Activated CD8-positive, alpha-beta memory T cell treated with anti-CD3 and anti-CD28 coated beads, Interleukin-2, amount 50 U/mL, for 24 hours (primary cell): Measurements from ENCODE around the gene FXR2.
"Not testable (repeated sequence)": the region's sequence is repeated elsewhere in the genome, so short reads cannot be mapped to it uniquely, and the experiment has no call there.

Experiments
- DNase-seq: peaks from one replicate; pipeline ENCODE4 v3.0.0-alpha.2; 2020; ENCODE audit errors: extremely low read depth

Gene FXR2

DNA sequence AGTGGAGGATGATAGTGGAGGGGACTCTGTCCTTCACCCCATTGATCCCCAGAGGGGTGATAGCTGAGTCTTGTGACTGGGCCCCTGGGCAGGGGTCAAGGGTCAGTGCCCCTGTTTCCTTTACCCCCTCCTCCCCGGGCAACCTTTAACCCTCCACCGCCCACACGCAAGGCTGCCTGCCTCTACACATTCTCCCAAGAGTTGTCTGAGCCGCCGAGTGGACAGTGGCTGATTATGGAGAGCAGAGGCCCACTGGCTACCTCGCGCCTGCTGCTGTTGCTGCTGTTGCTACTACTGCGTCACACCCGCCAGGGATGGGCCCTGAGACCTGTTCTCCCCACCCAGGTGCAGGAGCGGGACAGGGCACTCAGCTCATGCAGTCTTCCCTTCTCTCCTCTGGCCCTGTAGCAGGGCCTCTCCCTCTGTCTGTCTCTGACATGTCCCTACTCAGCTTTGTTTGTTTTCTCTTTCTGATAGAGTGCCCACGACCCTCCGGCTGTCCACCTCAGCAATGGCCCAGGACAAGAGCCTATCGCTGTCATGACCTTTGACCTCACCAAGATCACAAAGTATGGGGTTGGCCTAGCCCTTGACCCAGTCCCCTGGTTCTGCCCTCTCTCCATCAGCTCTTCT is 15.4 kb upstream of the FXR2 start, which contains the start of gene SHBG:
SHBG (plus strand) TSS at position 197 of the 633 bp plus-strand sequence; CDS start at position 235, 38 bp downstream.
- no peak for DNase-seq

DNA sequence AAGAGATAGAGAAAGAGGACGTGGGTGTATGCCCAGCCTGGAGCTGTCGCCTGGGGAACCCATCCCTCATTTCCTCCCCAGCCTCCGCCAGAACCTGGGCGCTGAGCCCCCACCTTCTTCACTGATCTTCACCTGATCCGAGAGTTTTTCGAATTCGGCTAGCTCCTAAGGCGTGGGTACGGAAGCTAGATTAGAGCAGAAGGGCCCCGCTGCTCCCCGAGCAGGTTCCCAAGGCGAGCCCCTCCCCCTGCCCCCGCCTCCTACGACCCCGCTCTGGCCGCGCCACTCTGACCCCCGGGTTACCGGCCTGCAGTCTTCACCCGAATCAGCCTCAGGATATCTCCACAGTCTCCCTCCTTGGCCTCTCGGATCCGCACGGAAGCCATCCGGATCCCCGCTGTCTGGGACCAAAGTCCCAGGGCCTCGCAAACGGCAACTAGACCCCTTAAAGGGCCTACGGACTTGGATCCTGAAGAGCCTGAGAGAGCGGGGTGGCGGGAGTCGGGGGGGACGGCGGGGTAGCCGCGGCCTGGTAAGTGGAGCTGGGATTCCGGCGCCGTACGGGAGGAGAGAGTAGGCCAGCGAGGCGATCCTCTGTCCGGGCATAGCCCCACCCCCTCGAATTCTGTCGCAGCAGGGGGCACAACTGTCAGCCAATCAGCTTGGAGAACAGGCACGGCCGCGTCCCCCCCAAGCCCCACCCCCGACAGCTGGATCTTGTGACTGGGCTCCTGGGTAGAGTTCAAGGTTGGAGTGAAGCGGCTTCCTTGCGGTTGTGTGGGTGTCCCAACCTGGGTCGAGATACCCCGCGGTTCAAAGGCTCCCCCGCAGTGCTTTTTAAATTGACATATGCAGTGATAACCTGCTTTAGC is 12.8 kb upstream of the FXR2 start, which contains the start of gene SAT2:
SAT2 (minus strand) TSS at position 572 of the 872 bp plus-strand sequence; CDS start at position 386, 186 bp downstream.
- peak; percentile 71 for DNase-seq

DNA sequence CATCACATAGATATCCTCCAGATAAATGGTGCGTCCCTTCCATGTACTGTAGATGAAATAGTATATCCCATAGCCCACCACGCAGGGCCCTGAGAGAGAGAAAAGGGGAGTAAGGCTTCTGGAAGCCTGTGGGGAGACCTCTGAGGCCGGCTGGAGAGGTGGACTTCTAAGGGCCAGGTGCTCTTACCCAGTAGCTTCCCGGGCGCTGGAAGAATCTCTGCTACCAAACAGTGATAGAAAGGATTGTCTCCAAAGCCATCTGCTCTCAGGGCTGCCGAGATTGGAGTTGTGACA is 12.2 kb upstream of the FXR2 start:
- DNase-seq = no peak

DNA sequence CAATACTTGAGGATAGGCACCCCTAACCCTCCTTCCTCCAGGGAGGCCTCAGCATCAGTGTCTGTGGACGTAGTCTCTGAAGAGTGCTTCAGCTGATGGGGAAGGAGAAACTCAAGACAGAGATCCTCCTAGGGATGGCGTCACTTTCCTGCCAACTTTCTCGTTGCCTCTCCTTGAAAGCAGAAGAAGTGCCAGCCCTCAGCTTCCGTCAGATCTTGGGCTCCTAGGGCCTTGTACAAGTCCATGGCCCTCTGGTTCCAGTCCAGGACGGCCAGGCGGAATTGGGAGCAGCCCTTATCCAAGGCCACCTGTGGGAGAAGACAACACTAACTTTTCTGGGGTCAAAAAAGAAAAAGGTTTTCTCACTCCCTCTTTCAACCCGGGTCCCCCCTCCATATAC is 11.6 kb upstream of the FXR2 start:
- no peak for DNase-seq

DNA sequence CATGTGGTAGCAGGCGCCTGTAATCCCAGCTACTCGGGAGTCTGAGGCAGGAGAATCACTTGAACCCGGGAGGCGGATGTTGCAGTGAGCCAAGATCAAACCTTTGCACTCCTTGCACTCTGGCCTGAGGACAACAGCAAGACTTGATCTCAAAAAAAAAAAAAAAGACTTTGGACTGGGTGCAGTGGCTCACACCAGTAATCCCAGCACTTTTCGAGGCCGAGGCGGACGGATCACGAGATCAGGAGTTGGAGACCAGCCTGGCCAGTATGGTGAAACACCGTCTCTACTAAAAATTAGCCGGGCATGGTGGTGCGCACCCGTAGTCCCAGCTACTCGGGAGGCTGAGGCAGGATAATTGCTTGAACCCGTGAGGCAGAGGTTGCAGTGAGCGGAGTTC is 11.1 kb upstream of the FXR2 start:
- not testable (repeated sequence) for DNase-seq

DNA sequence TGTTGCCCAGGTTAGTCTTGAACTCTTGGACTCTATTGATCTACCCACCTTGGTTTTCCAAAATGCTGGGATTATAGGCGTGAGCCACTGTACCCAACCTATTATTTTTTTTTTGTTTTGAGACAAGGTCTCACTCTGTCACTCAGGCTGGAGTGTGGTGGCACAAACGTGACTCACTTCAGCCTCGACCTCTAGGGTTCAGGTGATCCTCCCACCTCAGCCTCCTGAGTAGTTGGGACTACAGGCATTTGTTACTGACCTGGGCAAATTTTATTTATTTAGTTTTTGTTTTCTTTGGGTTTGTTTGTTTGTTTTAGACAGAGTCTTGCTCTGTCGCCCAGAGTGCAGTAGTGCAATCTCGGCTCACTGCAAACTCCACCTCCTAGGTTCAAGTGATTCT is 9.0 kb upstream of the FXR2 start:
- no peak for DNase-seq

DNA sequence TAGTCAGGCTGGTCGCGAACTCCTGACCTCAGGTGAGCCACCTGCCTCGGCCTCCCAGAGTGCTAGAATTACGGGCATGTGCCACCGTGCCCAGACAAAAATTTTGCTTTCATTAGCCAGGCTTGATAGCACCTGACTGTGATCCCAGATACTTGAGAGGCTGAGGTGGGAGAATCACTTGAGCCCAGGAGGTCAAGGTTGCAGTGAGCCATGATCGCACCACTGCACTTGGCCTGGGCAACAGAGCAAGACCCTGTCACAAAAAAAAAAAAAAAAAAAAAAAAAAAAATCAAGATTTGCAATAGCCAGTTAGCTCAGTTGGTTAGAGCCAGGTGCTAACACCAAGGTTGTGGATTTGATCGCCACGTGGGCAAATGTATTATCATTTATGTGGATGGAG is 6.1 kb upstream of the FXR2 start:
- no peak for DNase-seq

DNA sequence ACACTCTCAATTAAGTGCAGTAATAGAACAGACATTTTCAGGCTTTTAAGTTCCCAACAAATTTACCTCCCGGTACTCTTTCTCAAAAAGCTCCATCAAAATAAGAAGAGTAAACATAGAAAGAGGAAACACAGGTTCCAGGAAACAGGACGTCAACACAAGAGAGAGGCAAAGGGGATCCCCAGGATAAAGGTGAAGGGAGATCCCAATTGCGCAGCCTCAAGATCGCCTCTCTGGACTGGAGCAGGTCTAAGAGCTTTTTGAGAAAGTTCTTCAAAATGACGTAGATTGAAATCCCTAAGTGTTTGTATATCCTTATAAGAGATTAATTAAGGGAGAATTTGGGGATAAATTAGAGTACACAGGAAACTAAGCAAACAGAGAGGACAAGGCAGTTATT is 3.9 kb upstream of the FXR2 start:
- no peak for DNase-seq

DNA sequence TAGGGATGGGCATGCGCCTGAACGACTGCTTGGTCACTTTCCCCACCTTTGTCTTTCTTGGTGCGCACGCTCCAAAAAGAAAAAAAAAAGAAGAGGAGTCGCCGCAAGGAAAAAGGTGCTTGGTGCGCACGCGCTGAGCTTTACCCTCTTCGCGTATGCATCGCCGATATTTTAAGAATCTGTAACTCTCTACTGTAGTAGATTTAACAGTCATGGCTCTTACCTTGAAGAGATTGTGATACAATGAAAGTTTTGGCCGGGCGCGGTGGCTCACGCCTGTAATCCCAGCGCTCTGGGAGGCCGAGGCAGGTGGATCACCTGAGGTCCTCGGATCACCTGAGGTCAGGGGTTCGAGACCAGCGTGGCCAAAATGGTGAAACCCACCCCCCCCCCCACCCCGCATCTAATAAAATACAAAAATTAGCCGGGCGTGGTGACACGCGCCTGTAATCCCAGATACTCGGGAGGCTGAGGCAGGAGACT is 609 bp upstream of the FXR2 start:
- DNase-seq = no peak

DNA sequence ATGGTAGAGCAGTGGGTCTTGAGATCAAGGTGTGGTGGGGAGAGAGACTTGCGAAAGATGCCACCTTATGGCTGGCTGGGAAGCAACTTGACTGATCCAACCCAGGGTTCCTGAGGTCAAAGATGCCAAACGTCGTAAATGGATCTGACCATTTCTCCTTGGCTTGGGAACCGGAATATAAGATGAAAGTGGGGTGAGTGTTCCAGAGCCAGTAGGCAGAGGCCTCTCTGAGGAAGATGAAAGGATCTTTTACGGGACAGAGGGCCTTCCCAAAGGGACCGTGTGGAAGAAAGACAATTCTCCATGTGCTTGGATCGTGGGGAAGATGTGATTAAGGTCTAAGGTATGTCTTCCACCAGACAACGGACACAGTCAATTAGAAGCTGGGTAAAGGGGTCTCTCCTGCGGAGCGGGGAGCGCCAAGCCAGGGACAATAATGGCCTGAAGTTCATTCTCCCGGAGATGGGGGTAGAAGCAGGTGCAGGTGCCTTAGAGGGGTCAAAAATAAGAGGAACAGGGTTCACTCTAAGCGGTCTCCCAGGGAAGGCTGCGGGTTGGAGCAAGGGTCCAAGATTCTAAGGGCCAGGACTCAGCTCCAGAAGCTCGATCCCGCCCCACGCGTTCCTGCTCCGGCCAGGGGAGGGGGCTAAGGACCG is 800 bp downstream of the FXR2 start:
- DNase-seq = no peak

DNA sequence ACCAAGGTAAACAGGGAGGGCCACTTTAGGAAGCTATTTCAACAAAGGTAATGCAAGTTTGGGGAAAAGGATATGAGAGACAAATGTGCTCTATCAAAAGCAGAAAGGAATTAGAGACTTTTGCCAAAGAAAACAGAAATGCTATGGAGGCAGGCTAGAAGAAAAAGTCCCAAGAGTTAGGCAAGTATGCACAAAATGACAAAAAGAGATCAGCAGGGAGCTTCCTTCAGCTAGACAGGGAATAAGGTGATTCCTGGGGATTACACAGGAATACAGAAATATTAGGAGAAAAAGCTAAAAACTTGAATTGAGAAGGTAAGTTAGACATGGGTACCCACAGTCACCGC is 2.4 kb downstream of the FXR2 start:
- DNase-seq = no peak

DNA sequence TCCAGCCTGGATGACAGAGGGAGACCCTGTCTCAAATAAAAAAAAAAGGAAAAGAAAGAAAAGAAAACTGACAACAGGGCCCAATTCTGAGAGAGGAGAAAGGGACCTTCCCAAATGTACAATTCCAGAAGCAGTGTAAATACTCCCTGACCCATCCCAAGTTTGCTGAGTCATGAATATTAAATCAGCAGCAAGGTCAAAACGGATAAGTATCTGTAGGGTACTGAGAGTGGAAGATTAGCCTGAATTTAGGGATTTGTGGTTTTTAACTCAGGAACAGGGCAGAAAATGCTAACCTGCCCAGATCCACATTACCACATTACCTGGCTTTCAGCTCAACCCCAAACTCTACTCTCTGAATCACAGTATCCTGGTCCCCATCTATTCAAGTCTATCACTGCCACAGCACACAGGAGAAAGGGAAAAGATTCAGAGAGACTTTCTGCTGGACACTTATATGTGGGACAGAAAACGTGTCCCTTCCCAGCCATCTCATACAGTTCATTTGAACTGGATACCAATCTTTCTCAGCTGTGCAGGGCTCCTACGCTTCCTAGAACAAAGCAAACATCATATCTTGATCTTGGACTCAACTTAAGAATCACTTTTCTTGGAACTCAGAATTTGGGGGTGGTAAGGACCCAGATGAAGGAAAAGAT is 2.9 kb downstream of the FXR2 start:
- DNase-seq = no peak

DNA sequence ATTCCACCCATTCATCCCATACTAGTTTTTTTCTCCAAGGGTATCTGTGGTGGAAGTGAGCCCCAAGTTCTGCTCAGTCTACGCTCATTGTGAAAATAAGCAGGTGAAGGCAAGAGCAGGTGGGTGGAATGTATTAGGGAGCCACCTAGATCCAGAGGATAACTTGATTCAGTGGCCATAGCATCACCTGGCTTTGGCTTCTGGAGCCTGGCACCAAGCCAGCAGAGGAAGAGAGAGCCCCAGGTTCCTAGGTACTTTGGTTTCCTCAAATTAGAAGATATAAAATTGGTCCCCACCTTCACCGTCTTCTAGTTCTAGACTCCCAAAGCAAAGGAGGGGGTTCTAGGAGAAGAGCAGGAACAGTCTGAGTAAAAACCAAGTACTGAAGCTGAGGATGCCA is 4.1 kb downstream of the FXR2 start:
- no peak for DNase-seq

DNA sequence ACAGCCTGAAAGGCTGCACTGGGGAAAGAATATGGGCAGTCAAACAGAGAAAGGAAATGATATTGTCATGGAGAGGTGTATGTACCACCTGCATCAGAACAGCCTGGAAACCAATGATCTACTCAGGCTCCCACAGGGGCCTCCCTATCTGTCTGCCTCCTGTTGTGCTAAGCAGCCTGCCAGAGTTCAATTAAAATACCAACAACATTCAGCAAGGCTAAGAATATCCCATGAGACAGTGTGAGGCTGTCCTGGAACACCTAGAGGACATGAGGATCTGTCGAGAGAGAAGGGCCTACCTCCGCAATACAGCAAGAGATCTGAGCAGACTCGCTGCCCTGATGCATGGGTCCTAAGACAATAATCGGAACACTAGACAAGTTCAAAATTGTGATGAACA is 8.4 kb downstream of the FXR2 start:
- no peak for DNase-seq

DNA sequence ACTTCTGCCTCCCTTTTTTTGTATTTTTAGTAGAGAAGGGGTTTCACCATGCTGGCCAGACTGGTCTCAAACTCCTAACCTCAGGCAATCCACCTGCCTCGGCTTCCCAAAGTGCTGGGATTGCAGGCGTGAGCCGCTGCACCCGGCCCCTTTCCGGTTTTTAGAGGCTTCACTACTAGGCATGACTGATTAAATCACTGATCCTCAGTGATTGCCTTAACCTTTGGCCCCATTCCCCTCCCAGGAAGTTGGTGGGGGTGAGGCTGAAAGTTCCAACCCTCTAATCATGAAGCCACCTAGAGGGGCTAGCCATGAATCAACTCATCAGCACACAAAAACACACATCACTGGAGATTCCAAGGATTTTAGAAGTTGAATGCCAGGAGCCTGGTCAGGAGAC is 17.1 kb downstream of the FXR2 start:
- not testable (repeated sequence) for DNase-seq

DNA sequence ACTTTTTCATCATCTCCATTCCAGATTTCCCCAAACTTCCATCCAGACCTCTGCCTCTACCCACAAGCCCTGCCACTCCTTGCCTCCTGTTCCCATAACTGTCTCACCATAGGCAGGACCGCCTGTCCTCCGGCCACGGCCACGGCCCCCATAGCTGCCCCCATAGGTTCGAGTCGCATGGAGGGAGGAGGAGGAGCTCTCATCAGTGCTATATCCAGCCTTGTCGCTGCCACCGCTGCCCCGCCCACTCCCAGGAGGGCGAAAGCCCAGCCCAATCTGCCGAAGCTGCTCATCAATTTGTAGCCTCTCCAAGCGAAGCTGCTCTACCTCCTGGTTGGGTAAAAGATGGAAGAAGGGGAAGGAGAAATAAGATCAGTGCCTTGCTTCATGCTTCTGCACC is 21.4 kb downstream of the FXR2 start:
- no peak for DNase-seq

DNA sequence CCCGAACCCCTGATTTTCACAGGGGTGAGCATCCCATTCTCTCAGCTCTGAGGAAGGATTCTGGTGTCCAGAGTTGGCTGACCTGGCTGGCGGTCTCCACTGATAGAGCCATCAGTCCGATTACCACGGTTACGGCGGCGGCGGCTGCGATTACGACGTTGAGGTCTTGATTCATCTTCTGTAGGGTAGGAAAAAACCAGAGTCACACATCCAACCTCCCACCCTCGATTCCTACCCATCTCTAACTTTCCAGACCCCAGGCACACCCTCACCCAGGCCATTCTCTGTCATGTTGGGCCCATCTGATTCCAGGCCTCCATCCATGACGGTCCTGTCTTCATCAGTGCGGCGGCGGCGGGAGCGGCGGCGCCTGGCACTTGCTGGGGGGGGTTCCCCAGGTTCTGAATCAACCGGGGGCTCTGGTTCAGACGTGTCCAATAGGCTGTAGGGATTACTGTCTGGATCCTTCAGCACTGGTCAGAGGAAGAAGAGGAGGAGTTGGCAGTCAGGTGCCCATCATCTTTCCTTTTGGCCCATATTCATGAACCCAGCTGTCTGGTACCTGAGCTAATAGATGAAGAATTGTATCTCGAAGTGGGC is 22.2 kb downstream of the FXR2 start:
- DNase-seq = no peak

DNA sequence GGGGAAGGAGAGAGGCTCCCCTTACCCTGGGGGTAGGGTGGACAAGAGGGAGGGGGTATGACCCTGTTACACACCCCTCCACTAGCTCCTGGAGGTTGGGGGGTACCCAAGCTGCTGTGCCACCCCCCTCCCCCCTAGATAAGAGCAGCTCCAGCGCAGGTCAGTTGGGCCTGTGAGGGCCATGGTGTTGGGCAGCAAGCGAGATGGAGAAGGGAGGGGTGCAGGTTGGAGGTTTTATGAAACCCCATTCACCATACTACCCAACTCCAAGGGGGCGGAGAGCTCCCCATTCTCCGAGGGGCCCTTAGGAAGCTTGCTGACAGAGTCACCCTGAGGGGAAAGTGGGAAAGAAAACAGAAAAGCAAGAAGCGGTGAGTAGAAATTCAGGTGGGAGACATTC is 23.1 kb downstream of the FXR2 start:
- no peak for DNase-seq

DNA sequence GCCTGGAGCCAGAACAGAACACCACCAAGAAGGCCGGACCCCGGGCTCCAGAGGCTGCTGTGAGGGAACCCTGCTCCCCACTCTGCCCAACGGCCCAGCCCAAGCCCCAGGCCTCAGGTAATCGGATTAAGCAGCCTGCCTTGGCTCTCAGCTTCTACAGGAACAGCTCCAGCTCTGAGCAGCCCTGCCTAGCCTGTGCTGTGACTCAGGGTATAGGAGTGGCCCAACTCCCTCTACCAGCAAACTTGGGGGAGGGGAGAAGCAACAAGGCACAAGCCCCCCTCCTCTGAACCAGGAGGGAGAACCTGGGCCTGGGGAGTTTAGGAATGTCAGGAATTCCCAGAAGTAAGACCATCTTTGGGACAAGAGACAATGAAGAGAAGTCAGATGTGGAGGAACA is 24.0 kb downstream of the FXR2 start:
- DNase-seq = no peak

DNA sequence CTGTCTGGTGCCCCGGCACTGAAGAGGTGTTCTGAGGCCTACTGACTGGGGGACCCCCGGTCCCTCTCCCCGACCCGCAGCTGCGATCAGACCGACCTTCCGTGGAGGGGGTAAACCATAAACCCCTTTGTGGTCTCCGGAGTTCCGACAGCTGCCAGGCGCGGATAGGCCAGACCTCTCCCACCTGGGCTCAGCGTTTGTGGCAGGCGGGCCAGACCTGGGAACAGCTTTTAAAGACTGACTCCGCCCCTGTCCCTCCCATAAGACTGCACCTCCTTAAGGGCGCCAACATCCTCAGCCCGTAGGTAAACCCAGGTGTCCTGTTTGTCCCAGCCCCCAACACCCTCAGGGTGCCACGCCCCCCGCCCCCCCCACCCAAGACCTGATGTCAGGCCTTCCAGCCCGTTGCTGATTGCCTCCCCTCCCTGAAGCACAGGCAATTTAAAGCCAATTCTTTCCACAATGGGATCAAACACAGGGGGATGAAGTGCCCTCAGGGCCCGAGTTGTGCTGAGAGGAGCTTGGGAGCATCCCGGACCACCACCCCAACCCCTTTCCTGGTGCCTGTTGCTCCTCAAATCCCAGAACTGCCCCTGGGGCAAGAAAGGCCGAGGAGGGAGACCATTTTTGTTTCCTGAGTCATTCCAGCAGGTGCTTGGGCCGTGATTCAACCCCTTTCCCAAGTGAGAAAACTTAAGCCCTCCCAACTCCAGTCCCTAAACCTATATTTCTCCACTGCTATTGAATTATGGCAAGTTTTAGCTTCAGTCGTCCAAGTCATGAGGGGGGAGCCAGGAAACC is 24.6 kb downstream of the FXR2 start, which contains the start of gene SOX15:
SOX15 (minus strand) TSS at position 204 of the 801 bp plus-strand sequence. CDS start 418 bp downstream, outside the sequence.
- DNase-seq = no peak
